Left lung (tissue), 10 donors: ENCODE results near the gene DPYSL3. TPM values are rescaled to one million over a fixed set of nuclear protein-coding genes. Genes with fewer than 3 reads are reported as not detected.

Experiments used
- ATAC-seq: fragments of 200-7000 bp; cut with Tn5 transposase; one replicate; pipeline ENCODE4 v1.9.1; 2020; ENCODE audit warnings: moderate library complexity
- DNase-seq, 4 donors: peaks; one replicate each; pipeline ENCODE4 v3.0.0-alpha.2; 2013 to 2020
- H3K27ac ChIP-seq, 2 donors: fragments of 200-600 bp; sonication (generic) in 1 of 2; one replicate each; pipeline versions ENCODE4 v1.5.0 to v1.8.0; 2020 to 2021
- H3K27me3 ChIP-seq, 2 donors: fragments of 200-600 bp; sonication (generic) in 1 of 2; one replicate each; pipeline versions ENCODE4 v1.5.0 to v1.8.0; 2020 to 2021
- H3K36me3 ChIP-seq, 2 donors: fragments of 200-600 bp; sonication (generic) in 1 of 2; one replicate each; pipeline versions ENCODE4 v1.5.0 to v1.8.0; 2020 to 2021
- H3K4me1 ChIP-seq, 2 donors: fragments of 200-600 bp; one replicate each; pipeline ENCODE4 v1.8.0; 2021
- H3K4me3 ChIP-seq, 2 donors: fragments of 200-600 bp; sonication (generic) in 1 of 2; one replicate each; pipeline versions ENCODE4 v1.5.0 to v1.8.0; 2020 to 2021; ENCODE audit warnings: mild to moderate bottlenecking in 1 of 2
- H3K9me3 ChIP-seq, 2 donors: fragments of 200-600 bp; sonication (generic) in 1 of 2; one replicate each; pipeline versions ENCODE4 v1.5.0 to v1.8.0; 2020 to 2021
- CTCF ChIP-seq, 2 donors: fragments of 200-600 bp; sonication (generic) in 1 of 2; IDR thresholded peaks; one replicate each; pipeline versions ENCODE4 v1.5.0 to v1.8.0; 2021; ENCODE audit warnings: antibody characterized with exemption in 2 of 2
- intact Hi-C, 2 donors: fragments of 100-400 bp; cut with DNase I; formaldehyde crosslinking; loops; one replicate each; pipeline versions ENCODE4 v1.11.2 to v1.14.2; 2022
- polyA plus RNA-seq, 6 donors: library from polyadenylated mRNA; unstranded; fragments of 120-200 nt; gene quantifications; one replicate each; pipeline ENCODE4 v1.2.1, GENCODE V29; 2013; ENCODE audit not compliant: insufficient read length in 6 of 6
- total RNA-seq, 2 donors: library from RNA; stranded (reverse); fragmentation: NEBNext Ultra II Directional; extraction: Animal tissue kit (Norgen Biotek cat#: 25700); gene quantifications; one replicate each; pipeline ENCODE4 v1.2.1, GENCODE V29; 2021
- donor health status: DM: no; HTN: yes; CAD: no.
- donor health status: DM: no; HTN: no; CAD: no.

Gene DPYSL3
- total and polyA plus RNA-seq, 8 donors = 64.3 to 94.3 (median 79.0) TPM

- peak; percentile 47 for ATAC-seq
These were observed 37.9 kb upstream of the DPYSL3 start for GRCh38 chr5:147547730-147548129.

GRCh38 chr5:147544556-147544955, 34.7 kb upstream of the DPYSL3 start:
- no peaks in the 10 kb centered on the region for H3K27me3 ChIP-seq
- no peak for DNase-seq
- no peak overlapping the region for H3K27ac ChIP-seq
- no peaks in the 10 kb centered on the region for H3K4me1 ChIP-seq
- no peak for TF ChIP-seq CTCF (IDR thresholded peaks at IDR 0.05)
- no peak overlapping the region for H3K4me3 ChIP-seq
- no peaks in the 10 kb centered on the region for H3K9me3 ChIP-seq
- intact Hi-C loops = no loop called here
- no peak for ATAC-seq
- no peaks in the 10 kb centered on the region for H3K36me3 ChIP-seq

More at GRCh38 chr5:147547730-147548129, 37.9 kb upstream of the DPYSL3 start:
- Histone ChIP-seq H3K36me3 (no peaks in the 10 kb centered on the region), H3K4me1 (no peaks in the 10 kb centered on the region), H3K9me3 (no peaks in the 10 kb centered on the region), H3K27me3 (no peaks in the 10 kb centered on the region), H3K4me3 (no peak overlapping the region), H3K27ac (peak overlapping the region; percentile 35 to 37)
- no peak for DNase-seq
- no peak for TF ChIP-seq CTCF (IDR thresholded peaks at IDR 0.05)
- intact Hi-C loops = no loop called here

GRCh38 chr5:147539053-147539452, 29.2 kb upstream of the DPYSL3 start:
- Histone ChIP-seq H3K27me3 (no peaks in the 10 kb centered on the region), H3K36me3 (no peaks in the 10 kb centered on the region), H3K27ac (no peak overlapping the region), H3K4me1 (no peaks in the 10 kb centered on the region), H3K9me3 (no peaks in the 10 kb centered on the region), H3K4me3 (no peak overlapping the region)
- no peak for TF ChIP-seq CTCF (IDR thresholded peaks at IDR 0.05)
- no peak for DNase-seq
- intact Hi-C loops = no loop called here
- ATAC-seq = peak; percentile 34

- Histone ChIP-seq H3K27ac (no peak overlapping the region), H3K4me3 (no peak overlapping the region), H3K9me3 (no peaks in the 10 kb centered on the region), H3K27me3 (no peaks in the 10 kb centered on the region), H3K36me3 (no peaks in the 10 kb centered on the region), H3K4me1 (no peaks in the 10 kb centered on the region)
- TF ChIP-seq CTCF (IDR thresholded peaks at IDR 0.05) = no peak
- intact Hi-C loops = no loop called here
- ATAC-seq (no peak), DNase-seq (no peak)
These were observed 28.4 kb upstream of the DPYSL3 start for GRCh38 chr5:147538236-147538635.

- H3K4me3 ChIP-seq = no peak overlapping the region
- intact Hi-C loops = no loop called here
- H3K36me3 ChIP-seq = no peaks in the 10 kb centered on the region
- no peaks in the 10 kb centered on the region for H3K27me3 ChIP-seq
- TF ChIP-seq CTCF (IDR thresholded peaks at IDR 0.05) = no peak
- no peak for ATAC-seq
- H3K9me3 ChIP-seq = no peaks in the 10 kb centered on the region
- H3K4me1 ChIP-seq = no peaks in the 10 kb centered on the region
- H3K27ac ChIP-seq = peak overlapping the region in 1 of 2 donors; percentile 51
- no peak for DNase-seq
These were observed 24.5 kb upstream of the DPYSL3 start for GRCh38 chr5:147534172-147534951.
